ENCODE results near the gene CENPO.

- TF ChIP-seq CTCF (IDR thresholded peaks at IDR 0.05): no peak
- TF ChIP-seq POLR2A (IDR thresholded peaks at IDR 0.05): no peak
These were observed 9.6 kb upstream of the CENPO start for GRCh38 chr2:24783641-24784040.
